Activated CD4-positive, alpha-beta T cell treated with anti-CD3 and anti-CD28 coated beads, Interleukin-2, amount 50 U/mL, for 24 hours (primary cell): Measurements from ENCODE around the gene NOTO.

ENCODE experiments used
- DNase-seq, 2 donors: peaks; one replicate each; pipeline ENCODE4 v3.0.0-alpha.2; 2020; ENCODE audit warnings: low read depth in 1 of 2, low spot score in 1 of 2

The NOTO gene

GRCh38 chr2:73233154-73233931 lies 31.0 kb downstream of the NOTO start, which contains the start of gene PRADC1:
Gene PRADC1, minus strand, starts transcription at chr2:73233239. Its CDS starts 79 bp downstream, at chr2:73233160.
- peak; percentile 77 to 94 for DNase-seq

GRCh38 chr2:73233932-73234832 lies 31.8 kb downstream of the NOTO start, which contains the start of gene CCT7:
Gene CCT7, plus strand, starts transcription at chr2:73234308. Its CDS starts 71 bp downstream, at chr2:73234379.
- DNase-seq = peak; percentile 73 to 86

- DNase-seq = no peak
Measured at GRCh38 chr2:73235315-73236028, 33.1 kb downstream of the NOTO start.

- DNase-seq = no peak
Measured at GRCh38 chr2:73237168-73237567, 34.8 kb downstream of the NOTO start.

- DNase-seq = no peak
Measured at GRCh38 chr2:73238149-73238548, 35.8 kb downstream of the NOTO start.

GRCh38 chr2:73238976-73239375 lies 36.6 kb downstream of the NOTO start:
- no peak for DNase-seq

- DNase-seq = no peak
Measured at GRCh38 chr2:73239776-73240175, 37.4 kb downstream of the NOTO start.

GRCh38 chr2:73243884-73244570 lies 41.7 kb downstream of the NOTO start:
- no peak for DNase-seq

- DNase-seq = no peak
Measured at GRCh38 chr2:73244580-73244979, 42.2 kb downstream of the NOTO start.

GRCh38 chr2:73246850-73247249 lies 44.5 kb downstream of the NOTO start:
- DNase-seq = no peak

GRCh38 chr2:73249636-73250035 lies 47.3 kb downstream of the NOTO start:
- no peak for DNase-seq

GRCh38 chr2:73250872-73251846 lies 48.8 kb downstream of the NOTO start:
- no peak for DNase-seq

- no peak for DNase-seq
Measured at GRCh38 chr2:73252238-73253027, 50.1 kb downstream of the NOTO start.

GRCh38 chr2:73253400-73253799 lies 51.0 kb downstream of the NOTO start:
- DNase-seq = no peak

- no peak for DNase-seq
Measured at GRCh38 chr2:73253901-73254300, 51.5 kb downstream of the NOTO start.

GRCh38 chr2:73254343-73255006 lies 52.1 kb downstream of the NOTO start:
- DNase-seq = no peak

- DNase-seq = no peak
Measured at GRCh38 chr2:73255007-73255644, 52.8 kb downstream of the NOTO start.
